Adrenal gland (tissue), 12 donors: ENCODE data around the gene EFCAB14. TPM values are rescaled to one million over a fixed set of nuclear protein-coding genes. Genes with fewer than 3 reads are reported as not detected.

Experiments
- DNase-seq, 7 donors: peaks; one replicate each; pipeline ENCODE4 v3.0.0-alpha.2; 2019 to 2020
- H3K27ac ChIP-seq, 5 donors: fragments of 200-600 bp; sonication (generic) in 4 of 5; 1 replicate in 3 of 5; 2 replicates in 2 of 5; pipeline versions ENCODE4 v1.5.1 to v1.8.0; 2016 to 2020; ENCODE audit warnings: mild to moderate bottlenecking in 1 of 5
- H3K27me3 ChIP-seq: fragments of 200-600 bp; 2 replicates; pipeline ENCODE4 v1.8.0; 2021
- H3K36me3 ChIP-seq, 2 donors: fragments of 200-600 bp; replicated peaks in 1 of 2; 1 replicate in 1 of 2; 2 replicates in 1 of 2; pipeline versions ENCODE4 v1.5.1 to v1.8.0; 2018 to 2022
- H3K4me1 ChIP-seq, 2 donors: fragments of 200-600 bp; replicated peaks in 1 of 2; 1 replicate in 1 of 2; 2 replicates in 1 of 2; pipeline versions ENCODE4 v1.5.1 to v1.8.0; 2018 to 2021
- H3K4me3 ChIP-seq, 4 donors: fragments of 200-600 bp; sonication (generic) in 3 of 4; one replicate each; pipeline ENCODE4 v1.5.1; 2016 to 2018
- H3K9me3 ChIP-seq, 3 donors: fragments of 200-600 bp; sonication (generic) in 1 of 3; replicated peaks in 1 of 3; 1 replicate in 2 of 3; 2 replicates in 1 of 3; pipeline versions ENCODE4 v1.5.1 to v1.8.0; 2016 to 2021
- CTCF ChIP-seq, 6 experiments: fragments of 450-650 bp in 4 of 6; fragments of 200-600 bp in 2 of 6; sonication (generic) in 1 of 6; IDR thresholded peaks; 1 replicate in 5 of 6; 2 replicates in 1 of 6; pipeline versions ENCODE4 v1.5.1 to v1.8.0; 2016 to 2021; ENCODE audit warnings: antibody characterized with exemption in 6 of 6, mild to moderate bottlenecking in 2 of 6, moderate library complexity in 1 of 6
- POLR2A ChIP-seq, 2 donors: fragments of 450-650 bp; IDR thresholded peaks; one replicate each; pipeline ENCODE4 v1.6.1; 2017; ENCODE audit warnings: antibody characterized with exemption in 2 of 2, mild to moderate bottlenecking in 2 of 2, moderate library complexity in 1 of 2
- WGBS, 4 donors: extraction: QIAGEN DNeasy Blood & Tissue Kit in 2 of 4; methylation state at CpG; one replicate each; pipeline versions ENCODE4 v1.1.5 to v1.1.7; 2013 to 2017; 5-methylcytosine and 5-hydroxymethylcytosine counted together
- intact Hi-C, 2 donors: fragments of 100-400 bp; cut with DNase I; formaldehyde crosslinking; loops; one replicate each; pipeline versions ENCODE4 v1.14.1 to v1.15.0; 2022 to 2023
- polyA plus RNA-seq, 3 donors: library from polyadenylated mRNA; stranded (reverse); fragments of 200-250 nt in 2 of 3; fragments of 350-450 nt in 1 of 3; fragmentation: Illumina TruSeq in 1 of 3; extraction: RNeasy Lipid Tissue Mini Kit (QIAGEN cat#74804) in 1 of 3; gene quantifications; one replicate each; pipeline ENCODE4 v1.2.3, GENCODE V29; 2013 to 2014
- total RNA-seq, 9 donors: library from RNA; depleted of rRNA in 4 of 9; stranded (reverse); fragments of >200 nt in 4 of 9; fragments of 120-200 nt in 1 of 9; fragmentation: NEBNext Ultra II Directional in 1 of 9; extraction: Animal tissue kit (Norgen Biotek cat#: 25700) in 1 of 9; gene quantifications; one replicate each; pipeline versions ENCODE4 v1.1.0 to v1.2.4, GENCODE V29; 2013 to 2023
- donor health status: healthy with polysubstance abuse.
- donor health status: Bipolar disorder and iron deficiency.
- donor health status: DM: yes; HTN: yes; CAD: no.
- donor health status: DM: no; HTN: no; CAD: no.
- donor health status: DM: no; HTN: no; CAD: no.
- donor health status: DM: yes; HTN: yes; CAD: no.

EFCAB14 gene
- total and polyA plus RNA-seq, 12 donors: 17.9 to 138 (median 77.3) TPM

GRCh38 chr1:46764402-46764801 is 45.5 kb upstream of the EFCAB14 start:
- 68 to 88% (median 71%) methylated on average over 2 of the region's 2 CpGs for WGBS, 4 donors
- peaks cover 5% of the 10 kb centered on the region for H3K27me3 ChIP-seq
- no peak overlapping the region for H3K4me3 ChIP-seq
- intact Hi-C loops: no loop called here
- no peaks in the 10 kb centered on the region for H3K9me3 ChIP-seq
- no peak overlapping the region for H3K27ac ChIP-seq
- no peaks in the 10 kb centered on the region for H3K4me1 ChIP-seq
- no peak for DNase-seq
- no peaks in the 10 kb centered on the region for H3K36me3 ChIP-seq
- no peak for TF ChIP-seq POLR2A (IDR thresholded peaks at IDR 0.05)
- no peak for TF ChIP-seq CTCF (IDR thresholded peaks at IDR 0.05)

GRCh38 chr1:46761740-46762139 is 42.8 kb upstream of the EFCAB14 start:
- intact Hi-C loops: no loop called here
- no peak for DNase-seq

GRCh38 chr1:46760558-46761166 is 41.7 kb upstream of the EFCAB14 start:
- 59 to 70% (median 62%) methylated on average over 2 of the region's 2 CpGs for WGBS, 4 donors

More at GRCh38 chr1:46761740-46762139, 42.8 kb upstream of the EFCAB14 start:
- no peak for TF ChIP-seq POLR2A (IDR thresholded peaks at IDR 0.05)
- TF ChIP-seq CTCF (IDR thresholded peaks at IDR 0.05): no peak
- Histone ChIP-seq H3K4me3 (no peak overlapping the region), H3K36me3 (no peaks in the 10 kb centered on the region), H3K27ac (no peak overlapping the region), H3K27me3 (no peaks in the 10 kb centered on the region), H3K9me3 (no peaks in the 10 kb centered on the region), H3K4me1 (no peaks in the 10 kb centered on the region)

GRCh38 chr1:46757956-46758528 is 39.1 kb upstream of the EFCAB14 start:
- no peaks in the 10 kb centered on the region for H3K36me3 ChIP-seq
- no peak overlapping the region for H3K27ac ChIP-seq
- no peaks in the 10 kb centered on the region for H3K4me1 ChIP-seq
- TF ChIP-seq CTCF (IDR thresholded peaks at IDR 0.05): no peak
- no peak for TF ChIP-seq POLR2A (IDR thresholded peaks at IDR 0.05)
- intact Hi-C loops: no loop called here
- no peak for DNase-seq
- H3K27me3 ChIP-seq: no peaks in the 10 kb centered on the region
- H3K4me3 ChIP-seq: no peak overlapping the region
- H3K9me3 ChIP-seq: no peaks in the 10 kb centered on the region

More at GRCh38 chr1:46760558-46761166, 41.7 kb upstream of the EFCAB14 start:
- Histone ChIP-seq H3K36me3 (no peaks in the 10 kb centered on the region), H3K27me3 (no peaks in the 10 kb centered on the region), H3K27ac (no peak overlapping the region), H3K4me1 (no peaks in the 10 kb centered on the region), H3K9me3 (no peaks in the 10 kb centered on the region), H3K4me3 (no peak overlapping the region)
- intact Hi-C loops: no loop called here
- TF ChIP-seq CTCF (IDR thresholded peaks at IDR 0.05) (no peak), POLR2A (IDR thresholded peaks at IDR 0.05) (no peak)
- DNase-seq: no peak
